Ureter (tissue), 1 donor: ENCODE data around the gene WNT11. TPM values are rescaled to one million over a fixed set of nuclear protein-coding genes. Genes with fewer than 3 reads are reported as not detected.

Source experiments
- DNase-seq: peaks from one replicate; pipeline ENCODE4 v3.0.0-alpha.2; 2020; ENCODE audit warnings: low spot score
- total RNA-seq: library from RNA; stranded (reverse); gene quantifications from one replicate; pipeline ENCODE4 v1.2.4, GENCODE V29; 2023
- donor health status: DM: yes; HTN: yes; CAD: no.

WNT11 gene
- 1.7 TPM for total RNA-seq

DNA sequence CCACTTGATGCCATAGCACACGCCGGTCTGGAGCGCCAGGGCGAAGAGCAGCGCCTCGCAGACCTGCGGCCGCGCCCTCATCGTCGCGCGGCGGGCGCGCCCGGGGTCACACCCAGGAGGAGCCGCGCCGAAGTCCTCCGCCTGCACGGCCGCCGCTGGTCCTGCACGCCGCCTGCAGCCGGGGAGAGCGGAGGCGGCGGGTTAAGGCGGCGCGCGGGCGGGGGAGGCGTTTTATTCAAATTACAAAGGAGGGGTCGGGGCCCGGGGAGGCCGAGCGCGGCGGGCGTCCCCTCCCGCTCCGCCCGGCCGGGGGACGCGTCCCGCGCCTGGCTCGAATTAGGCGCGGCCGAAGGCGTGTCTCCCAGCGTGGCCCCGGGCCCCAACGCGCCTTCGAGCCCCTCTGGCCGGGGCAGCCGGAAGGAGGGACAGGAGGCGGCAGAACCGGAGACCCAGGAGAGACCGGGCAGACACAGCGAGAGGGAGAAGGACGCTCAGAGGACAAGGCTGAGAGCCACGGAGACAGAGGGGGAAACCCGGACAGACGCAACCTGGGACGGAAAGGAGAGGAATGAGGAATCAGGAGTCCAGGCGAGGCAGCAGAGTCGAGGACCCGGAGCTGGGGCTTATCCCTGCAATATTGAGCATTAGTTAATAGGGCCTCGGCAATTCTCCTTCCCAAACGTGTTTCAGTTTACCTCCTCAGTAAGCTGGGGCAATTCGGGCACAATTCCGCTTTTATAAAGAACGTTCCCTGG is at the start of gene WNT11:
Gene WNT11, minus strand, starts transcription at position 176 of the 755 bp plus-strand sequence. Its CDS starts 95 bp downstream, at position 81.
- DNase-seq: no peak

DNA sequence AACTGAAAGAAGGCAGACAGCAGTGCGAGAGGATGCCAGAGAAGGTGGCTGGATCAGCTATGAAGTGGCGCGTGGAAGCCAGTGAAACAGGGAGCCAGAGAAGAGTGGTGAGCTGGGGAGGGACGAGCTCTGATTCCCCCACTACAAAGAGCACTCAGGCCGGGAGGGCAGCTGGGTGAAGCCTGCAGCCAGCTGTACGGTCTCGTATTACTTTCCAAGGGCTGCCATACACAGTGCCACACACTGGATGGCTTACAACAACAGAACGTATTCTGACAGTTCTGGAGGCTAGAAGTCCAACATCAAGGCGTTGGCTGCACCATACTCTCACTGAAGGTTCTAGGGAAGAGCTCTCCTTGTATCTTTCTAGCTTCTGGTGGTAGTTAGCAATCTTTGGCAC is 47.1 kb upstream of the WNT11 start:
- no peak for DNase-seq

DNA sequence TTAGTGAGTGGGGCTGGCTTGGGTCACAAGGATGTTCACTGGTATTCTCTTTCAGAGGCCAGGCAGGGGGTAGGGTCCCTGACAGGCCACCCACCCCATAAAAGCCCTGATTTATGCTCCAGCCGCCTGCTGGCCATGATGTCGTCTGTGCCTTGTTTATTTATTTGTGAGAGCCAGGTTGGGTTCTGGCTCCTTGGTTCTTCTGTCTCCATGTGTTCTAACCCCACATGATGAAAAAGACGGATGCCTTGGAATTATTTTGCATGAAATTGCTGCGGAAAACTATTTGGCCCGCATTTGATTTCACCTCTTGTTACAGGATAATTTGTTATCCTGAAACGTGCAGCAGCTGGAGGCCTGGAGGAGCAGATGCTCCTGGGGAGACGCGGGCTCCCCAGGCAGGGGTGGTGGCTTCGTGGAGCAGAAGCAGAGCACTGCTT is 46.3 kb upstream of the WNT11 start:
- DNase-seq: no peak

DNA sequence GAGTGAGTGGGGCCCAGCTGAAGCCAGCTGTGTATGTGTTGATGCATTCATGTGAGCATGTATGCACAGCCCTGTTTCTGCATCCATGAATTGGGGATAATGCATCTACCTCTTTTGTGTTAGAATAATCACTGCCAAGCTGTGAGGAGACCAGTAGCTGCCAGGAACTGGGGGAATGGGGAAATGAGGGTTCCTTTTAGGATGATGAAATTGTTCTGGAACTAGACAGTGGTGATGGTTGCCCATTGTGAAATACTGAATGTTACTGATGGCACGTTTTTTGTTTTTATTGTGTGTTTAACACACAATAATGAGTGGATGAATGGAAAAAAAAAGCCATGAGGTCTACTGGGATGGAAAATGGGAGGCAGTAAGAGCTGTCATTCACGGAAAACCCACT is 45.3 kb upstream of the WNT11 start:
- DNase-seq: no peak

DNA sequence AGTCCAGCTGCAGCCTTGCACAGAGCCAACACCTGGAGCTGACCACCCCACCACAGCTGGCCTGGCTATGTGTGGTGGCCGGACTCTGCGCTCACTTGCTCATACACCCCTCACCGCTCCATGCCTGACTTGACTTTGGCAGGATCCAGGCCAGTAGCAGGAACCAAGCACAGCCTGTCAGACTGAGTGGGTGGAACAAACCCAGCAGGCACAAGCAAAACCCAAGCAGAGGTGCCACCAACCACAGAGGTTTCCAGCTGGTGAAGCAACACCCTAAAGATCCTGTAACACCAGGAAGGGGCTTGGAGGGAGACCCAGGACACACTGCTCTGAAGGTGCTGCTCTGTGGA is 44.9 kb upstream of the WNT11 start:
- no peak for DNase-seq

DNA sequence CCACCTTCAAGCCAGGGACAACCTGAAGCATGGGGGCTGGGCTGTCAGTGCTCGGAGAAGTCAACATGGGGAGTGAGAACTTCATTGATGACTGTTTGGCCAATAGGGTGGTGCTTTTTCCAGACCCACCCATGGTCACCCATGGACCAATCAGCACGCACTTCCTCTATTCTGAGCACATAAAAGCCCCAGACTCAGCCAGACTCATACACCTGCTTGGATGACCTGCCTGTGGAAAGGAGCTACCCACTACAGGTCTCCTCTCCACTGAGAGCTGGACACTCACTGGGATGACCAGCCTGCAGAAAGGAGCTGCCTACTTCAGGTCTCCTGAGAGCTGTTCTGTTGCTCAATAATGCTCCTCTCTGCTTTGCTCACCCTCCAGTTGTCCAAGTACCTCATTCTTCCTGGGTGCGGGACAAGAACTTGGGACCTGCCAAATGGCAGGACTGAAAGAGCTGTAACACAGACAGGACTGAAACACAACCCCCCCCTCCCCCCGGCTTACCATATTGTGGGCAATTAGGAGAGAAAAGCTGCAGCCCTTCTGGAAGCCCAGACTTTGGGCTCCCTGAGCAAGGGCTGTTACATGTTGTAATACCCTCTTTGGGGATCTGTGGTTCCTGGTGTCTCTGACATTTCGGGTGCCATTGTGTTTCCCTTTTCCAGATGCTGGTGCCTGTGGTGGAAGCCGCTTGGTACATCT is 44.4 kb upstream of the WNT11 start:
- no peak for DNase-seq

DNA sequence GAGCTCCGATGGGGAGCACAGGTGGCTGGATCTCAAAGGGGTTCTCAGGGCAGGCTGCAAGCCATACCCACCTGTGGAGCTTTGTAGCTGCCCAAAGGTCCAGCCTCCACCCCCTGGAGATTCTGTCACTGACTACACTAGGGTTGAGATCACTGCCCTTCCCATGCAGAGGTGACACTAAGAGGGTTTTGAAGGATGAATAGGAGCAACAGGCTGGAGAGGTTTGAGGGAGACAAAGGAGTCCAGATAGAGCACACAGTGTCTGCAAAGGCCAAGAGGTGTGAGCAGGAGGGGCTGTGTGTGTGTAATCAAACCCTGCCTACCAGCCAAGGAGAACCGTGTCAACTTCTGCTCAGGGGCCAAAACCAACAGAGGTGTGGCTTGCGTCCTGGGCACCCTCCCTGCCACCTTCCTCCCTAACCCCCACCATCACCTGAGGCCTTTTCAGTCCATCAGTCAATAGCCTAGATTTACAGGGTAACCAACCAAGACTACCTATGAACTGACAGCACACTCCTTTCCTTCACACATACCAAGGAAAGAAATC is 43.0 kb upstream of the WNT11 start:
- DNase-seq: no peak

DNA sequence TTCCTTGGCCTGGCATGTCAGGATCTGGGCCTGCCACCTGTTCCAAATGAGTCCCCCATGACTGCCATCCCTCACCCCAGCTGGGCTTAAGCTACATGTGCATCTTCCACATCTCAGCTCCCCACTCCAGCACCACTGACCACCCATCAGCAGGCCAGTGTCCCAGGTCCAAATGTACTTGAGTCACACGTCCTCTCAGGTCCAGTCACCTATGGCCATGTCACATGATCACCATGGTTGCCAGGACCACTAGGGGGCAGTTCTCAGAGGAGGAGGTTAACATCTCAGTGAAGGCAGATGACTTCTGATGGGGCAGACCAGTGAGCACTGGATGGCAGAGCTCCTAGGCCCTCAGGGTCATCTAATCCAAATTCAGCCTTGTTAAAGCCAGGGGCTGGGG is 41.9 kb upstream of the WNT11 start:
- no peak for DNase-seq

DNA sequence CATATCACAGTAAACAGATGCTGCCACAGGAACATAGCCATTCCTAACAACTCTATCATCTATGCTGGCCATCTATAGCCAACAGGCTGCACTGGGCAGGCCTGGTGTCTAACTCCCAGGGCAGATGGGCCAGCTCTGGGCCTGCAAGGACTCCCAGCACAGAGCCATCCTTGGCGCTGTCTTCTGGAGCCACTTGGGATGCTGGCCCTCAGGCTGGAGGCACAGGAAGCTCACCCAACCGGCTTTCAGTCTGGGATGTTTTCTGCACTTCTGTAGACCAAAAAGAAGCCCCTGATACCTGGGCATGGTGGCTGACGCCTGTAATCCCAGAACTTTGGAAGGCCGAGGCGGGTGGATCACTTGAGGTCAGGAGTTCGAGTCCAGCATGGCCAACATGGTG is 40.8 kb upstream of the WNT11 start:
- no peak for DNase-seq

DNA sequence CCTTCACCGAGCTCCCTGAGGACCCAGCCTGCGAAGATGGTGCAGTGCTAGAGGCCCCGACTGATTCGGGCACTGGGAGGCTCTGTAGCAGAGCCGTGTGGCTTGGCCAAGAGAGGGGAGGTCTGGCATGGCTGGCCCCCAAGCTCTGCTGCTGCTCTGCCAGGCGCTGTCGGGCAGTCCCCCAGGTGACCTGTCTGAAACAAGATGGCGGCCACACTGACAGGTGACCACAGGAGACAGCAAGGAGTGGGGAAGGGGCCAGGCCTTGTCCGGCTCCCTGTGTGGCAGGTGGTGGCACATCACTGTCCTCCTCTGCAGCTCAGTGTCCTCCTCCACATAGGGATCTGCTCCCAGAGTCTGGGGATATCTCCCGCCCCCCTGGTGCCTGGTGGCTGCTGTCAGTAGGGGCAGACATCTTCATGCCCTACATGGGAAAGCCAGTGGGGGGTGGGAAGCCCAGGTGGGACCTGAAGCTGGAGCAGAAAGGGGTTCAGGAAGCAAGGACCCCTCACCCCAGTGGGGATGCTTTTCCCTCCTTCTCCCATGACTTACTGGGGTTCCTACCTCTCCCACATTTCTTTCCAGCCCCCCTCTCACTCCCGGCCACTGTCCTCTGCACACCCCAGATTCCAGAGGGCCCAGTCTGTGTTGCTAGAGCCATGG is 40.1 kb upstream of the WNT11 start:
- DNase-seq: no peak

DNA sequence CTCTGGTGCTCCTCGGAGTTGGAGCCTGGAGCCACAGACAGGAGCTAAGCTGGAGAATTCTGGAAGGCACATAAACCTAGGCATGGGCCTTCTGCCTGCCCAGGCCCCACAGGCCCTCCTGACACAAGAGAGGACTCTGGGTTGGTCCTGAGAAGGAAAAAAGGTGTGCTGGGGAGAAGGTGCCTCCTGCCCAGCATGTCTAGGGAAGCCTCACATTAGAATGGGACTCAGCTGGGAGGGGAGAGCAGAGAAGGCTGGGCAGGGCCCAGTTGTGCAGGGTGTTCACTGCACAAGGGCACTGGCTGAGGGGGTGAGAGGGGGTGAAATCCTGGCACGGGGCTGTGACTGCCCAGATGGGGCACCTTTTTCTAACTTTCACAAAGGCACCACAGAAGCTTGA is 39.4 kb upstream of the WNT11 start:
- no peak for DNase-seq

DNA sequence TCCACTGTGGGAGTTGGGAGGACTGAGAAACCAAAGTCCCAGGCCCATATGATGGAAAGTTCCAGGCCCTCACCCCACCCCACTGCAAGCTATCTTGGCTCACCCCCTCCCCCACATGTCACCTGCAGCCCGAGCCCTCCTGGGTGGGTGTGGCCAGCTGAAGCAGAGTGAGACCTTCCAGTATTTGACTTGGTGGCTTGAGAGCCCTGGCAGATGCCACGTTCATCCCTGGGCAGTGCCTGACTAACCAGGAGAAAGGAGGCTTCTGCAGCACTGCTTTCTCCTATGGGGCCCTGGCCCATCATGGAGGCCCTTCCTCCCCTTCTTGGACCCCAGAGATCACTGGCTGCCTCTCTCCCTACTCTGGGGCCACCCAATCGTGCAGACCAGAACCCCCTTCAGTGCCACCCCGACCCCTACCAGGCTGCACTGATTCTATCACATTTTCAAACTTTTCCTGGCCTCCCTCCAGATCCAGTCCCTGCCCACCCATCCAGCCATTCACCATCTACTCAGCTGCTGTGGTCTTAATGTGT is 38.1 kb upstream of the WNT11 start:
- no peak for DNase-seq

DNA sequence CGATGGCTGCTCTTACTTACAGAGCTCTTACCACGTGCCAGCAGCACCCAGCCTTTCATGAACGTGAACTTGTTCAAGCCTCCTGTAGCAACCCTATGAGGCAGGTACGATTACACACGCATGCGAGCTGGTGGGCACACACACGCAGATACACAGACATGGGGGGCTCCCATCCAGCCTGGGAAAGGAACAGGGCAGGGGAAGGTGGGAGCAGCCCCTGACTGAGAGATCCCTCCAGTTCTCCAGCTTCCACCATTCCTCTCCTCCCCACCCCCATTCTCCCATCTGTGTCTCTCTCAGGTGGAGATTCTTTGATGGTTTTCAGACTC is 37.6 kb upstream of the WNT11 start:
- DNase-seq: no peak

DNA sequence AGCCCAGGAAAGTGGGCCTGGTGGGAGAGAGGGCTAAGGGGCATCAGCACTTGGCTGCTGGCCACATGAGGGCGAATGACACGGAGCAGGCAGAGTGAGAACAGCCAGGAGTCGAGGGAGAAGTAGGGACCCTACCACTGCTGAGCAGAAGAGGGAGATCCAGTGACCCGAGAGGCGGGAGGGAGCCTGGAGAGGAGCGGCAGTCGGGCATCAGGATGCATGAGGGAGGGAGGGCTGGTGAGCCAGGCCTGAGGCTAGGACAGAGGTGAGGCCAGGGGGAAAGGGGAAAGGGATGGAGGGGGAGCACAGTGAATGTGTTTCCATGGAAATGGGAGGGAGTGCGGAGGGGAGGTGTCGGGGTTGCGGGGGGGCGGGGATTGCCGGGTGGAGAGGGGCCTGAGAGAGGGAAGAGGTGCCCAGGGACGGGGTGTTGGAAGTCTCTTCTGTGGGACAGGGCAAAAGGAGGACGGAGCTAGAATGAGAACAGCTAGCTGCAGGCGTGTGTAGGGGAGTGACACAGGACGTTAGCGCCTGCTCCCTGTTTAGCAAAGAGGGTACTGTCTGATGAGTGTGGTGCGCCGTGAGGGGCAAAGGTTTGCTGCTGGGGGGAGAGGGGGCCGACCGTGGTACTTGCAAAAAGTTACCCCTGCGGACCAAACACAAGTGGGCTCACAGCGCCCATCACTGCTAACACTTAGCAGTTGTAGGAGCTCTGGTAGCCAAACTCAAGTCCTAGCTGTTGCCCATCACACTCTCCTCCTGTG is 37.1 kb upstream of the WNT11 start:
- DNase-seq: no peak

DNA sequence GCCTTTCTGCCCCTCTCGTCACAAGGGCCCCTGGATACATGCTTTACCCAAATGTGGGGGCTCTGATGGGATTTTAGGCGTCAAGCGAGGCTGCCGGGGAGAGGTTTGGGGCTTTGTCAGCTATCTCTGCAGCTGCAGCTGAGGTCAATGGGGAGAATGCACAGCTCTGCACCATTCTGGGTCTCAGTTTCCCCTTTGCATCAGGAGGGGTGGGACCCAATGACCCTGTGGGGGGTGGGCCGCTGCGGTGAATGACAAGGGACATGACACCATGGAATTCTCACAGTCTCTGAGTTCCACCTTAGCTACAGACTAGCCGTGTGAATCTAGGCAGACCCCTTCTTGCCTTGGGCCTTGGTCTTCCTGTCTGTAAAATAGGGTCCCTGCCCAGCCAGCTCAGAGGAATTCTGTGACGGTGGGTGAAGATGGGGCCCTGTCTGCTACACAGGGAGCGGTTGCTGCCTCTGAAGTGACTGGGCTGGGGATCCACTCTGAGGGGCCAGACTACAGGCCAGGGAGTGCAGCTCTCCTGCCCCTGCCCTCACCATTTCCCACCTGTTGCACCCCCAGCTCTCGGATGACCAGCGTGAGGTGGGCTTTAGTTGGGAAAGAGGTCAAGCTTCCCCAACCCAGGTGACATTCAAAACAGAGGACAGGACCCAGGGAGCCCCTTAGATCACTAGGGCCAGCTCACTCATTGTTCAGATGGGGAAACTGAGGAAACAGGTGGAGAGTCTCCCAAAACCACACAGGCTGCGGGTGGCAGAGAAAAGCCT is 35.9 kb upstream of the WNT11 start:
- no peak for DNase-seq

DNA sequence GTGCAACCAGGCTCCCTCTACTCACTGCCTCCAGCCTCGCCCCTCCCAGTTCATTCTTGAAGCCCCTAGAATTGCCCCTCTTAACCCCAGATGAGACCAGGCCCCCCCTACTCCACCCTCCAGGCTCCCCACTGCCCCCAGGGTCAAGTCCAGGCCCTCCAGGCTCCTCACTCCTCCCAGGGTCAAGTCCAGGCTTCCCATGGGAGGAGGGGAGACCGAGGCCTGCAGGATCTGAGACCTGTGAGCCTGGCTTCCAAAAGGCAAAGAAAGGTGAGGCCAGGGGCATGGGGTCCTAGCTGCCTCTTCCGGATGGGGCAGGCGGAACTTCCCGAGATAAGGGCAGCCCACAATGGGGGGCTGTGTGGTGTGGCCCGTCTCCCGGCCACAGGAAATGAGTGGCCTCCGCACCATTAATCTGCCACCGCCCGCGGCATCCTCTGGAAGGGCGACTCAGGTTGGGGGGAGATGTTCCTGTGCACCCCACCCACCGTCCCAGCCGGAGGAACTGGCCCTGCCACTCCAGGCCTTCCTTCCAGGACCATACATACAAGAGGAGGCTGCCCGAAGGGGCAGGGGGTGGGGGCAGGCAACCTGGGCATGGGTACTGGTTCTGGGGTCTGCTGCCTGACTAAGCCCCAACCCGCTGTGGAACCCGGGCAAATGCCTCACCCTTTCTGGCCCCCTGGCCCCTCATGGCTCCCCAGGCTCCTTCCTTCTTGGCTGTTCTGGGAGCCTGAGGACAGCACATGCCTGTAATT is 35.1 kb upstream of the WNT11 start:
- DNase-seq: no peak

DNA sequence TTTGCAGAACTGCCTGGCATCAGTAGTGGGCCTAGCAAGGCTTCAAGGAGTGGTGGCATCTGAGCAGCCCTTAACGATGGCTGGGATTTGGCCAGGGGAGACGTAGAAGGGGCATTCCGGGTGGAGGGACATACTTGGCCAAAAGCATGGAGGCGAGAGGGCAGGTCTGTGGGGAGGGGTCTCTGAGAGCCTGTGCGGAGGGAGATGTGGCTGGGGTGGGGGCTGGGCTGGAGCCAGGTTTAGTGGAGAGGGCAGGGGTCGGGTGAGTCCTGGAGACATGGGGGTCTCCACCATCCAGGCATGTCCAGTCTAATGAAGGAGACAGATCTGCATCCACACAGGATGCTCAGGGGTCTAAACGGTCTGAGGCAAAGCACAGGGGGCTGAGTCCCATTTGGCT is 34.4 kb upstream of the WNT11 start:
- no peak for DNase-seq

DNA sequence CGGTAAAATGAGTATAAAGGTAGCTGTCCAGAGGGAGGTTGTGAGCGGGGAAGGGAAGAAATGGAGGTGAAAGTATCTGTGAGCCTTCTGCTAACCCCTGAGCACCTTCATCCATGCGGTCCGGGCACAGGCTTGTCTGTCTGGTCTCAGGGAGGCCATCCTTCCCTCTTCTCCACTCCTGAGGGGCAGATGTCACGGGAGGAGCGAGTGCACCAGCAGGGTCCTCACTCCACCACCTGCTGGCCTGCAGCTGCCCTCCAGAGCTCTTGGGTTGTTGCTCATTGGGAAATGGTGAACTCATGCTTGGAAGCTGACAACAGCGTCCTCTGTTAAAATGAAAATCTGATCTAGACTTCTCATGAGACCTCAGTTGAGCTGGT is 33.8 kb upstream of the WNT11 start:
- DNase-seq: no peak

DNA sequence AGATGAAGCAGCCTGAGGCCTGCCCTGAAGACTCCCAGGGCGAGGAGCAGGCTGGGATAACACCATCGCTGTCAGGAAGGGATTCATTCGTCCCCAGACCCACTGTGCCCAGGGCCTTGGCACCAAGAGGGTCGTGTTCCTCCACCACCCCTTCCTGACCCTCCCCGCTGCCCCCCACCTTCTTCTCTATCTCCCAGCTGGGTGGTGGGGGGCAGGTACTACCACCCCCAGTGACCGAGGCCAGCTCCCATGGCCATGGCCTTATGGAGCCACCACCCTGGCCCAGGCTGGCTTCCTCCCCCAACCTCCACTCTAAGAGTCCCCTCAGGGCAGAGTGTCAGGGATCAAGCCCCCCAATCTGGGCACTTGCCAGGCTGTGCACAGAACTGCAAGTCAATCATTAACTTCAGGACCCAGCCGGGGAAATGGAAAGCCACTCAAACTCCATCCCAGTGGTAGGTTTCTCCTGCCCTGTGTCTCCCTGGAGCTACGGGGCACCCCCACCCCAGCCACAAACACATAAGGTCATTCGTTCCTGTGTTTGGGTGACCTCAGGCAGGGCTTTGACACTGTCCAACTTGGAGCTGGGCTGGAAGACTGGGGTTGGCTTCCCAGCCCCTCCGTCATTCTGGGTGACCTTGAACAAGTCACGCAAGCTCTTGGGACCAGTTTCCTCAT is 33.3 kb upstream of the WNT11 start:
- DNase-seq: no peak

DNA sequence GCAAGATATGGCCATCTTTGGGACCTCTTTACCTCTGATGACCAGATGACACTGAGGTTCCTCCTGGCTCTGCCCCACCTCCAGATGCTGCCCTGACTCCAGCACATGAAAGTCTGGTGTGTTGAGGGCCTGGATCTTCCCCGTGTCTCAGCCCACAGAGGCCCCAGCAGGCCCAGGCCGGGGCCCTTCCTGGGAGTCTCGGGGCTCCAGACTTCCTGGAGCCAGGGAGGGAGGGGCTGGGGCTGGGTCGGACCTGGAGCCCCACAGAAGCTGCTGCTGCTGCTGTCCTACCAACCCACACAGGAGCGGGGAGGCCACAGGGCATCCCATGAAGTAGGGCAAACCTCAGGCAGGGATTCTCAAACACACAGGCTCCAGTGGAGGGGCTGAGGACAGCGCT is 32.2 kb upstream of the WNT11 start:
- no peak for DNase-seq
